Smooth muscle cell (in vitro differentiated cells): ENCODE measurements around the gene PXK. TPM values are rescaled to one million over a fixed set of nuclear protein-coding genes. Genes with fewer than 3 reads are reported as not detected.

Source experiments
- DNase-seq: peaks from one replicate; lab custom pipeline; 2025; ENCODE audit not compliant: unreplicated experiment; lab: John Stamatoyannopoulos, UW
- H2AFZ ChIP-seq: fragments of 200-600 bp; sonication (generic); 2 replicates; pipeline ENCODE4 v1.6.0; 2016; ENCODE audit warnings: antibody characterized with exemption, low read depth, mild to moderate bottlenecking
- H3F3A ChIP-seq: fragments of 200-600 bp; sonication (generic); 2 replicates; pipeline ENCODE4 v1.6.0; 2017; ENCODE audit warnings: antibody characterized with exemption, low read depth
- H3K27ac ChIP-seq: fragments of 200-600 bp; sonication (generic); 2 replicates; pipeline ENCODE4 v1.5.1; 2016; ENCODE audit warnings: low read depth, mild to moderate bottlenecking
- H3K27me3 ChIP-seq: fragments of 200-600 bp; sonication (generic); 2 replicates; pipeline ENCODE4 v1.6.1; 2016; ENCODE audit warnings: low read depth, mild to moderate bottlenecking
- H3K36me3 ChIP-seq: fragments of 200-600 bp; sonication (generic); 2 replicates; pipeline ENCODE4 v1.5.1; 2016; ENCODE audit warnings: low read depth
- H3K4me1 ChIP-seq: fragments of 200-600 bp; sonication (generic); 2 replicates; pipeline ENCODE4 v1.5.1; 2016; ENCODE audit warnings: low read depth
- H3K4me2 ChIP-seq: fragments of 200-600 bp; sonication (generic); 2 replicates; pipeline ENCODE4 v1.6.0; 2016; ENCODE audit warnings: mild to moderate bottlenecking
- H3K4me3 ChIP-seq: fragments of 200-600 bp; sonication (generic); 2 replicates; pipeline ENCODE4 v1.5.1; 2016; ENCODE audit warnings: mild to moderate bottlenecking
- H3K79me2 ChIP-seq: fragments of 200-600 bp; sonication (generic); 2 replicates; pipeline ENCODE4 v1.6.0; 2016; ENCODE audit warnings: low read depth, mild to moderate bottlenecking
- H3K9ac ChIP-seq: fragments of 200-600 bp; sonication (generic); 2 replicates; pipeline ENCODE4 v1.6.0; 2016; ENCODE audit warnings: low read depth
- H3K9me3 ChIP-seq: fragments of 200-600 bp; sonication (generic); replicated peaks from 2 replicates; pipeline ENCODE4 v1.5.1; 2016; ENCODE audit warnings: low read depth
- H4K20me1 ChIP-seq: fragments of 200-600 bp; sonication (generic); 2 replicates; pipeline ENCODE4 v1.6.0; 2016; ENCODE audit warnings: low read depth
- CTCF ChIP-seq: fragments of 200-600 bp; sonication (generic); IDR thresholded peaks from 2 replicates; pipeline ENCODE4 v1.5.1; 2017; ENCODE audit warnings: borderline replicate concordance, mild to moderate bottlenecking, antibody characterized with exemption; ENCODE audit not compliant: insufficient read depth, poor library complexity, severe bottlenecking
- WGBS: methylation state at CpG from one replicate; pipeline ENCODE4 v1.1.7; 2016; ENCODE audit warnings: low lambda C conversion rate; 5-methylcytosine and 5-hydroxymethylcytosine counted together
- polyA plus RNA-seq: library from polyadenylated mRNA; unstranded; fragments of >200 nt; fragmentation: Nextera tagmentation; extraction: Ambion mirVana; gene quantifications from 2 replicates; pipeline ENCODE4 v1.2.1, GENCODE V29; 2016
- total RNA-seq: library from RNA; depleted of rRNA; stranded (reverse); fragments of >200 nt; gene quantifications from 2 replicates; pipeline ENCODE4 v1.2.3, GENCODE V29; 2014

PXK gene
- total and polyA plus RNA-seq, 2 experiments from 2014 or later = 23.8 to 30.5 TPM

GRCh38 chr3:58414538-58415197 is 82.0 kb downstream of the PXK start:
- no peaks in the 10 kb centered on the region for H3K9me3 ChIP-seq
- no peak overlapping the region for H3K4me3 ChIP-seq
- H3K4me2 ChIP-seq = peak overlapping the region; percentile 36
- H3K27me3 ChIP-seq = no peaks in the 10 kb centered on the region
- no peaks in the 10 kb centered on the region for H3K79me2 ChIP-seq
- peak; percentile 70 for TF ChIP-seq CTCF
- H2AFZ ChIP-seq = no peak overlapping the region
- no peak for DNase-seq
- peaks cover 6% of the 10 kb centered on the region for H3F3A ChIP-seq
- H3K9ac ChIP-seq = no peak overlapping the region
- H4K20me1 ChIP-seq = no peaks in the 10 kb centered on the region
- peak overlapping the region; percentile 47 for H3K27ac ChIP-seq
- peaks cover 33% of the 10 kb centered on the region for H3K4me1 ChIP-seq
- no peaks in the 10 kb centered on the region for H3K36me3 ChIP-seq

- H2AFZ ChIP-seq = no peak overlapping the region
- no peak overlapping the region for H3K9ac ChIP-seq
- WGBS = 85% methylated on average over 2 of the region's 2 CpGs
- no peaks in the 10 kb centered on the region for H3K36me3 ChIP-seq
- H3K4me3 ChIP-seq = no peak overlapping the region
- no peaks in the 10 kb centered on the region for H4K20me1 ChIP-seq
- no peaks in the 10 kb centered on the region for H3K9me3 ChIP-seq
- H3K79me2 ChIP-seq = no peaks in the 10 kb centered on the region
- H3F3A ChIP-seq = peaks cover 6% of the 10 kb centered on the region
- H3K27me3 ChIP-seq = no peaks in the 10 kb centered on the region
- peaks cover 33% of the 10 kb centered on the region for H3K4me1 ChIP-seq
- no peak overlapping the region for H3K4me2 ChIP-seq
- DNase-seq = no peak
- no peak for TF ChIP-seq CTCF
- H3K27ac ChIP-seq = no peak overlapping the region
Observed at GRCh38 chr3:58416191-58416590, 83.5 kb downstream of the PXK start.

- no peak overlapping the region for H3K4me2 ChIP-seq
- no peak for TF ChIP-seq CTCF
- peaks cover 6% of the 10 kb centered on the region for H3F3A ChIP-seq
- H3K79me2 ChIP-seq = no peaks in the 10 kb centered on the region
- no peak overlapping the region for H3K4me3 ChIP-seq
- no peaks in the 10 kb centered on the region for H3K36me3 ChIP-seq
- H3K9ac ChIP-seq = no peak overlapping the region
- no peaks in the 10 kb centered on the region for H3K27me3 ChIP-seq
- peaks cover 33% of the 10 kb centered on the region for H3K4me1 ChIP-seq
- H2AFZ ChIP-seq = no peak overlapping the region
- DNase-seq = no peak
- H3K27ac ChIP-seq = no peak overlapping the region
- no peaks in the 10 kb centered on the region for H4K20me1 ChIP-seq
- WGBS = 96% methylated on average over 2 of the region's 2 CpGs
- H3K9me3 ChIP-seq = no peaks in the 10 kb centered on the region
Observed at GRCh38 chr3:58417075-58417474, 84.4 kb downstream of the PXK start.

- Histone ChIP-seq H4K20me1 (no peaks in the 10 kb centered on the region), H3K9me3 (no peaks in the 10 kb centered on the region), H3K4me1 (peaks cover 28% of the 10 kb centered on the region), H3K9ac (no peak overlapping the region), H3K79me2 (no peaks in the 10 kb centered on the region), H3F3A (peaks cover 6% of the 10 kb centered on the region), H3K27ac (no peak overlapping the region), H3K36me3 (no peaks in the 10 kb centered on the region), H2AFZ (no peak overlapping the region), H3K4me2 (no peak overlapping the region), H3K4me3 (no peak overlapping the region), H3K27me3 (no peaks in the 10 kb centered on the region)
- TF ChIP-seq CTCF = no peak
- DNase-seq = no peak
- 88% methylated on average over 6 of the region's 6 CpGs for WGBS
Observed at GRCh38 chr3:58418227-58418626, 85.5 kb downstream of the PXK start.
